SK-N-SH (cell line): ENCODE data around the gene TRAM2. TPM values are rescaled to one million over a fixed set of nuclear protein-coding genes. Genes with fewer than 3 reads are reported as not detected.

Experiments used
- CTCF ChIA-PET: fragments of 300-600, 350-600 bp; formaldehyde crosslinking; extraction: SDS; loops from one replicate; lab custom pipeline; 2021; lab: Yijun Ruan, JAX
- POLR2A ChIA-PET: fragments of 350-600 bp; sonication (Branson Sonifier 250); formaldehyde crosslinking; extraction: SDS; loops from one replicate; lab custom pipeline; 2020; ENCODE audit warnings: antibody characterized with exemption, inconsistent platforms; lab: Yijun Ruan, JAX
- DNase-seq: peaks from one replicate; pipeline ENCODE4 v3.0.0; 2012
- H2AFZ ChIP-seq: fragments of 200-600 bp; sonication (generic); 2 replicates; pipeline ENCODE4 v1.8.1; 2016; ENCODE audit warnings: antibody characterized with exemption, mild to moderate bottlenecking, low read depth
- H3F3A ChIP-seq: fragments of 200-600 bp; sonication (generic); replicated peaks from 2 replicates; pipeline ENCODE3; 2016; ENCODE audit warnings: antibody characterized with exemption, mild to moderate bottlenecking; ENCODE audit not compliant: insufficient read depth
- H3K27ac ChIP-seq, 2 experiments: fragments of 200-500 bp in 1 of 2; fragments of 200-600 bp in 1 of 2; sonication (Bioruptor generic) in 1 of 2; sonication (generic), shearing (Covaris generic) in 1 of 2; 2 replicates each; pipeline versions ENCODE4 v1.5.1 to v1.6.1; 2014 to 2016; ENCODE audit warnings: low read depth in 2 of 2, inconsistent platforms in 1 of 2, low read length in 1 of 2, mild to moderate bottlenecking in 1 of 2, mixed read lengths in 1 of 2
- H3K27me3 ChIP-seq: fragments of 200-600 bp; sonication (generic), shearing (Covaris generic); 2 replicates; pipeline ENCODE4 v1.6.1; 2016; ENCODE audit warnings: mixed run types; ENCODE audit not compliant: insufficient read depth
- H3K36me3 ChIP-seq, 2 experiments: fragments of 200-500 bp in 1 of 2; fragments of 200-600 bp in 1 of 2; sonication (Bioruptor generic) in 1 of 2; sonication (generic) in 1 of 2; replicated peaks in 1 of 2; 2 replicates each; pipeline versions ENCODE3 to v1.5.1; 2014 to 2016; ENCODE audit warnings: low read length in 1 of 2, mild to moderate bottlenecking in 1 of 2; ENCODE audit not compliant: insufficient read depth in 2 of 2, control insufficient read depth in 1 of 2
- H3K4me1 ChIP-seq, 2 experiments: fragments of 200-500 bp in 1 of 2; fragments of 200-600 bp in 1 of 2; sonication (Bioruptor generic) in 1 of 2; sonication (generic), shearing (Covaris generic) in 1 of 2; 2 replicates each; pipeline versions ENCODE4 v1.5.1 to v1.6.1; 2014 to 2016; ENCODE audit warnings: low read depth in 1 of 2, low read length in 1 of 2, mixed run types in 1 of 2; ENCODE audit not compliant: insufficient read depth in 2 of 2, control insufficient read depth in 1 of 2
- H3K4me2 ChIP-seq: fragments of 200-600 bp; sonication (generic), shearing (Covaris generic); 2 replicates; pipeline ENCODE4 v1.6.1; 2017; ENCODE audit warnings: mixed run types
- H3K4me3 ChIP-seq, 2 experiments: fragments of 200-500 bp in 1 of 2; fragments of 200-600 bp in 1 of 2; sonication (Bioruptor generic) in 1 of 2; sonication (generic), shearing (Covaris generic) in 1 of 2; 2 replicates each; pipeline versions ENCODE4 v1.5.1 to v1.8.1; 2014 to 2016; ENCODE audit warnings: low read depth in 2 of 2, inconsistent platforms in 1 of 2, low read length in 1 of 2, mild to moderate bottlenecking in 1 of 2, mixed read lengths in 1 of 2, moderate library complexity in 1 of 2
- H3K79me2 ChIP-seq: fragments of 200-600 bp; sonication (generic); 2 replicates; pipeline ENCODE4 v1.8.1; 2017; ENCODE audit warnings: mild to moderate bottlenecking; ENCODE audit not compliant: insufficient read depth
- H3K9ac ChIP-seq: fragments of 200-600 bp; sonication (generic); 2 replicates; pipeline ENCODE4 v1.6.1; 2017; ENCODE audit warnings: mixed run types
- H3K9me2 ChIP-seq: fragments of 200-600 bp; sonication (generic); 2 replicates; pipeline ENCODE4 v1.6.1; 2017; ENCODE audit warnings: mixed run types
- H3K9me3 ChIP-seq: fragments of 200-600 bp; sonication (generic); 2 replicates; pipeline ENCODE4 v1.6.1; 2017; ENCODE audit warnings: mixed run types, mild to moderate bottlenecking, moderate library complexity
- H4K20me1 ChIP-seq: fragments of 200-600 bp; sonication (generic); 2 replicates; pipeline ENCODE4 v1.6.1; 2017; ENCODE audit warnings: mild to moderate bottlenecking, mixed run types; ENCODE audit not compliant: insufficient read depth
- ELF1 ChIP-seq: IDR thresholded peaks from 2 replicates; pipeline ENCODE4 v1.4.0; 2012
- FOXJ3 ChIP-seq: sonication (generic); formaldehyde crosslinking; IDR thresholded peaks from 2 replicates; pipeline ENCODE4 v1.5.1; 2020; ENCODE audit warnings: mild to moderate bottlenecking, missing genetic modification reagents
- GATA2 ChIP-seq: sonication (generic); formaldehyde crosslinking; IDR thresholded peaks from 2 replicates; pipeline ENCODE4 v1.5.0; 2020; ENCODE audit warnings: mild to moderate bottlenecking, missing genetic modification reagents
- MXI1 ChIP-seq: IDR thresholded peaks from 2 replicates; pipeline ENCODE4 v1.6.1; 2012; ENCODE audit warnings: mild to moderate bottlenecking, low read depth, low read length, improper control_type of control experiment
- NRF1 ChIP-seq: IDR thresholded peaks from 2 replicates; pipeline ENCODE4 v1.6.1; 2012; ENCODE audit warnings: low read depth, mild to moderate bottlenecking, low read length
- RCOR1 ChIP-seq: fragments of 150-350 bp; IDR thresholded peaks from 2 replicates; pipeline ENCODE4 v1.6.1; 2017; ENCODE audit warnings: antibody characterized with exemption, low read length
- RFX5 ChIP-seq: IDR thresholded peaks from 2 replicates; pipeline ENCODE4 v1.6.1; 2012; ENCODE audit warnings: mild to moderate bottlenecking, improper control_type of control experiment, low read length
- RXRA ChIP-seq: IDR thresholded peaks from 2 replicates; pipeline ENCODE4 v1.4.0; 2012; ENCODE audit warnings: low read depth, mild to moderate bottlenecking, borderline replicate concordance
- SMC3 ChIP-seq: IDR thresholded peaks from 2 replicates; pipeline ENCODE4 v1.6.1; 2012; ENCODE audit warnings: low read depth, low read length, improper control_type of control experiment
- WGBS: methylation state at CpG from one replicate; pipeline ENCODE4 v1.1.6; 2017; ENCODE audit warnings: low lambda C conversion rate; 5-methylcytosine and 5-hydroxymethylcytosine counted together
- polyA plus RNA-seq, 3 experiments: library from polyadenylated mRNA; depleted of rRNA; stranded (reverse); fragments of >200 nt; gene quantifications; 2 replicates each; pipeline ENCODE4 v1.2.3, GENCODE V29; 2012
- TF ChIP-seq, protein P1 (sequence below): IDR thresholded peaks from 2 replicates; pipeline ENCODE4 v1.6.1; 2012; ENCODE audit warnings: mild to moderate bottlenecking, low read depth, low read length, moderate library complexity
- TF ChIP-seq, protein P2 (sequence below): IDR thresholded peaks from 2 replicates; pipeline ENCODE4 v1.4.0; 2012; ENCODE audit warnings: low read depth, borderline replicate concordance

The TRAM2 gene
- polyA plus RNA-seq, 1 of the 3 experiments (the other 2 are of a cell fraction), result 26.4 TPM

DNA sequence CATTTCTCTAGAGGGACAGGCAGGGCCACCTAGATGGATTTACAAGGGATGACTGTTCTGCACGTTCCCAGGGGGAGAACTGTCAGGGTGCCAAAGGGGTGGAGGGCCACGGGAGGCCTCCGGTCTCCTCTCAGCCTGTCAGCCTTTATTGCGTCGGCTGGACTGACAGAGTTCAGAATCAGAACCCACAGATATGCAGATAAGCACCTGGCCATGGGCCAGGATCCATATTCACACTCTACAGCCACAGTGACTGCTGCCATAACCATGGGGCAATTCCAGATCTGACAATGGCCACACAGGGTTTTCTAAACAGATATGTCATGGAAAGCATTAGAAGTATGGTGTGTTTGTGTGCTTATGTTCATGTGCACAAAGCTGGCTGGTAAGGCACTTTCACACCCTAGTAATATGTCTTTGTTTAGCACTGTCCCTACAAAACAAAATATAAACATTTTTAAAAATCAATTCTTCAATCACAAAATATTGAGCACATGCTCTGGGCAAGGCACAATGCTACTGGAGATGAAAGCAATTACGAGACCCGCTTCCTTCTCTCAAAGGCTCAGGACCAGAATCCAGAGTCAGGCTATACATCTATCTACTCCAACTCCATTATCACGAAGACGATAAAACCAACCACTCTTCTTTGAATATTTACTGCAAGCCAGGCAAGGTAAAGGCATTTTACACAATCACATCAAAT is 29.1 kb downstream of the TRAM2 start (continued):
- TF ChIP-seq ELF1, result no peak
- TF ChIP-seq, protein P1, sequence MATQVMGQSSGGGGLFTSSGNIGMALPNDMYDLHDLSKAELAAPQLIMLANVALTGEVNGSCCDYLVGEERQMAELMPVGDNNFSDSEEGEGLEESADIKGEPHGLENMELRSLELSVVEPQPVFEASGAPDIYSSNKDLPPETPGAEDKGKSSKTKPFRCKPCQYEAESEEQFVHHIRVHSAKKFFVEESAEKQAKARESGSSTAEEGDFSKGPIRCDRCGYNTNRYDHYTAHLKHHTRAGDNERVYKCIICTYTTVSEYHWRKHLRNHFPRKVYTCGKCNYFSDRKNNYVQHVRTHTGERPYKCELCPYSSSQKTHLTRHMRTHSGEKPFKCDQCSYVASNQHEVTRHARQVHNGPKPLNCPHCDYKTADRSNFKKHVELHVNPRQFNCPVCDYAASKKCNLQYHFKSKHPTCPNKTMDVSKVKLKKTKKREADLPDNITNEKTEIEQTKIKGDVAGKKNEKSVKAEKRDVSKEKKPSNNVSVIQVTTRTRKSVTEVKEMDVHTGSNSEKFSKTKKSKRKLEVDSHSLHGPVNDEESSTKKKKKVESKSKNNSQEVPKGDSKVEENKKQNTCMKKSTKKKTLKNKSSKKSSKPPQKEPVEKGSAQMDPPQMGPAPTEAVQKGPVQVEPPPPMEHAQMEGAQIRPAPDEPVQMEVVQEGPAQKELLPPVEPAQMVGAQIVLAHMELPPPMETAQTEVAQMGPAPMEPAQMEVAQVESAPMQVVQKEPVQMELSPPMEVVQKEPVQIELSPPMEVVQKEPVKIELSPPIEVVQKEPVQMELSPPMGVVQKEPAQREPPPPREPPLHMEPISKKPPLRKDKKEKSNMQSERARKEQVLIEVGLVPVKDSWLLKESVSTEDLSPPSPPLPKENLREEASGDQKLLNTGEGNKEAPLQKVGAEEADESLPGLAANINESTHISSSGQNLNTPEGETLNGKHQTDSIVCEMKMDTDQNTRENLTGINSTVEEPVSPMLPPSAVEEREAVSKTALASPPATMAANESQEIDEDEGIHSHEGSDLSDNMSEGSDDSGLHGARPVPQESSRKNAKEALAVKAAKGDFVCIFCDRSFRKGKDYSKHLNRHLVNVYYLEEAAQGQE, result no peak
- TF ChIP-seq RXRA, result peak; percentile 68; the same call in 1 of the 2 replicates
- TF ChIP-seq, protein P2, sequence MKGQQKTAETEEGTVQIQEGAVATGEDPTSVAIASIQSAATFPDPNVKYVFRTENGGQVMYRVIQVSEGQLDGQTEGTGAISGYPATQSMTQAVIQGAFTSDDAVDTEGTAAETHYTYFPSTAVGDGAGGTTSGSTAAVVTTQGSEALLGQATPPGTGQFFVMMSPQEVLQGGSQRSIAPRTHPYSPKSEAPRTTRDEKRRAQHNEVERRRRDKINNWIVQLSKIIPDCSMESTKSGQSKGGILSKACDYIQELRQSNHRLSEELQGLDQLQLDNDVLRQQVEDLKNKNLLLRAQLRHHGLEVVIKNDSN, result no peak
- peak; percentile 93 for TF ChIP-seq RCOR1
- 0 out of 2 replicates have a peak, but pooled peaks have one; percentile 48 for TF ChIP-seq RFX5

DNA sequence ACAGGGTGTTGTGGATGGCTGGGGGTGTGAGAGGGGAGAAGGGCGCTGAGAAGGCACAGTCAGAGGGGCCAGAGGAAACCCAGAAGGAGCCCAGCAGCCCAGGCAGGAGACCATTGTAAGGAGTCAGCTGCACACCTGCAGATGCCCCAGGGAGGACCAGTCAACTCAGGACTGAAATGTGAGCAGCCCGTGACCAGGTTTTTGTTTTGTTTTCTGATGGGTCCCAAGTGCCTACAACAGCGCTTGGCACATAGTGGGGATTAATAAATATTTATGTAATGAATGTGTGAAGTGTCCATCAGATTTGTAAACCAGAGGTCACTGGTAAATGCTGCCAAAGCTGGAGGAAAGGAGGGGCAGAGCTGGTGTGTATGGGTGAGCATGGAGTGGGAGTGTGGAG is 30.2 kb downstream of the TRAM2 start:
- TF ChIP-seq FOXJ3, result no peak
- no peak for TF ChIP-seq MXI1
- TF ChIP-seq NRF1, result no peak
- no peak; the same call in 1 of the 2 replicates for TF ChIP-seq SMC3
- TF ChIP-seq GATA2 (CRISPR knock-in tag), result no peak
- WGBS, result 97% methylated on average over 3 of the region's 3 CpGs
- Histone ChIP-seq H3K27ac (peak overlapping the region in 1 of 2 experiments; percentile 74; a peak in 2 of 4 replicates), H3F3A (peaks cover 57% of the 10 kb centered on the region), H3K9ac (no peak overlapping the region), H3K4me2 (peak overlapping the region; percentile 42; the same call in 1 of the 2 replicates), H4K20me1 (no peaks in the 10 kb centered on the region), H3K9me2 (no peaks in the 10 kb centered on the region), H3K27me3 (no peaks in the 10 kb centered on the region), H3K79me2 (peaks cover 98% of the 10 kb centered on the region), H3K4me3 (no peak overlapping the region), H3K9me3 (no peaks in the 10 kb centered on the region), H2AFZ (no peak overlapping the region), H3K36me3 (peaks cover 3 to 9% of the 10 kb centered on the region in 2 experiments), H3K4me1 (peaks cover 82 to 84% of the 10 kb centered on the region in 2 experiments)
- ChIA-PET CTCF (interaction anchor here (0.9 to 3.9 kb wide), 7 partner anchors 43 to 130 kb away, joined by 3 to 16 read pairs (median 4); partner anchors contain the start of gene EFHC1), POLR2A (no interaction called here)
- no peak for DNase-seq
